Neural cell (in vitro differentiated cells): ENCODE results near the gene COLGALT1.

ENCODE experiments used
- CTCF ChIP-seq: fragments of 450-650 bp; IDR thresholded peaks from 2 replicates; pipeline ENCODE4 v1.5.1; 2014; ENCODE audit warnings: antibody characterized with exemption, mild to moderate bottlenecking, moderate library complexity; ENCODE audit not compliant: poor library complexity, severe bottlenecking
- POLR2AphosphoS5 ChIP-seq: IDR thresholded peaks from 2 replicates; pipeline ENCODE4 v1.6.1; 2012
- SMC3 ChIP-seq: fragments of 450-650 bp; conservative IDR thresholded peaks from 2 replicates; pipeline ENCODE4 v1.6.1; 2014; ENCODE audit warnings: antibody characterized with exemption, mild to moderate bottlenecking, moderate library complexity; ENCODE audit not compliant: poor library complexity
- TAF1 ChIP-seq: IDR thresholded peaks from 2 replicates; pipeline ENCODE4 v1.6.1; 2012; ENCODE audit warnings: low read depth

- TF ChIP-seq CTCF (no peak), POLR2AphosphoS5 (no peak), TAF1 (no peak), SMC3 (no peak)
Measured at GRCh38 chr19:17553256-17553655, 2.2 kb upstream of the COLGALT1 start.
